ENCODE measurements around the gene CORO1C.

The CORO1C gene

DNA sequence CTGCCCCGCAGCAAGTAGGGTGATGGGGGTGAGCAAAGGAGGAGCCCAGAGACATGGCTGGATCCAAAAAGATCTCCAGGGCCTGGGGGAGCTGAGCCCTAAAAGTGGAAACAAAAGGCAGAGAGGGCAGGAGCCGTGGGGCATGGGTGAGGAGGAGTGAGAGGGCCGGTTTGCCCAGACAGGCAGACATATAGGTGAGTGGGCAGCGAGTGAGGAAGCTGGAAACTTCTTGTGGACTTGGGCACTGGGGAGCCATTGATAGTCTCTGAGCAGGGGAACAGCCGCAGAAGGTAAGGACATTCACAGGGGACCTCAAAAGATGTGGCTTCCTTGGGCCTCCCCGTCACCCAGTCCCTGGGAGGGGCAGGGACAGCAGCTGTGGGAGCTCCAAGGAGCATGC lies 116.7 kb downstream of the CORO1C start:
- in situ Hi-C loops (cut with MboI; ENCODE audit: low sequenced_read_pairs, unreplicated experiment), result loop anchor here (5.0 kb wide), 1 partner anchor 47 kb away; no protein-coding TSS in a partner anchor
- TF ChIP-seq, protein P1, sequence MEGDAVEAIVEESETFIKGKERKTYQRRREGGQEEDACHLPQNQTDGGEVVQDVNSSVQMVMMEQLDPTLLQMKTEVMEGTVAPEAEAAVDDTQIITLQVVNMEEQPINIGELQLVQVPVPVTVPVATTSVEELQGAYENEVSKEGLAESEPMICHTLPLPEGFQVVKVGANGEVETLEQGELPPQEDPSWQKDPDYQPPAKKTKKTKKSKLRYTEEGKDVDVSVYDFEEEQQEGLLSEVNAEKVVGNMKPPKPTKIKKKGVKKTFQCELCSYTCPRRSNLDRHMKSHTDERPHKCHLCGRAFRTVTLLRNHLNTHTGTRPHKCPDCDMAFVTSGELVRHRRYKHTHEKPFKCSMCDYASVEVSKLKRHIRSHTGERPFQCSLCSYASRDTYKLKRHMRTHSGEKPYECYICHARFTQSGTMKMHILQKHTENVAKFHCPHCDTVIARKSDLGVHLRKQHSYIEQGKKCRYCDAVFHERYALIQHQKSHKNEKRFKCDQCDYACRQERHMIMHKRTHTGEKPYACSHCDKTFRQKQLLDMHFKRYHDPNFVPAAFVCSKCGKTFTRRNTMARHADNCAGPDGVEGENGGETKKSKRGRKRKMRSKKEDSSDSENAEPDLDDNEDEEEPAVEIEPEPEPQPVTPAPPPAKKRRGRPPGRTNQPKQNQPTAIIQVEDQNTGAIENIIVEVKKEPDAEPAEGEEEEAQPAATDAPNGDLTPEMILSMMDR (IDR thresholded peaks at IDR 0.05; ENCODE audit: borderline replicate concordance, control extremely low read depth, extremely low read depth, insufficient read depth, missing control alignments), result no peak

DNA sequence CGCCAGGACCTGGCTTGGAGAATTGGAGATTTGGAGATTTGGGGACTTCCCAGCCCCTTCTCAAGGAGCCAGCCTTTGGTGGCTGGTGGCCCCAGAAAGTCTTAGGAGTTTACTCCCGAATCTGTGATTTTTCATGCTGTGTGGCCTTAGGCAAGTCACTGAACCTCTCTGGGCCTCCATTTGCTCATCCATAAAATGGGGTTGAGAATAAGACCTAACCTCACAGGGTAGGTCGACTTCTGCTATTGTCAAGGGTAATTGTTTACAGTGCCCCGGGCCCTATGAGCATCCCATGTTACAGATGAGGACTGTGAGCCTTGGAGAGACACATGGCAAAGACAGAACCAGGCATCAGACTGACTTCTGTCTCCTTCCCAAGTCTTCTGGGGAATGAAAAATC lies 117.3 kb downstream of the CORO1C start:
- in situ Hi-C loops (cut with MboI; ENCODE audit: low sequenced_read_pairs, unreplicated experiment), result no loop called here
- DNase-seq (ENCODE audit: low spot score), result no peak
- TF ChIP-seq, protein P1 (IDR thresholded peaks at IDR 0.05; ENCODE audit: borderline replicate concordance, control extremely low read depth, extremely low read depth, insufficient read depth, missing control alignments), result no peak

More for the DNA sequence above, 116.7 kb downstream of the CORO1C start:
- DNase-seq (ENCODE audit: low spot score), result no peak

DNA sequence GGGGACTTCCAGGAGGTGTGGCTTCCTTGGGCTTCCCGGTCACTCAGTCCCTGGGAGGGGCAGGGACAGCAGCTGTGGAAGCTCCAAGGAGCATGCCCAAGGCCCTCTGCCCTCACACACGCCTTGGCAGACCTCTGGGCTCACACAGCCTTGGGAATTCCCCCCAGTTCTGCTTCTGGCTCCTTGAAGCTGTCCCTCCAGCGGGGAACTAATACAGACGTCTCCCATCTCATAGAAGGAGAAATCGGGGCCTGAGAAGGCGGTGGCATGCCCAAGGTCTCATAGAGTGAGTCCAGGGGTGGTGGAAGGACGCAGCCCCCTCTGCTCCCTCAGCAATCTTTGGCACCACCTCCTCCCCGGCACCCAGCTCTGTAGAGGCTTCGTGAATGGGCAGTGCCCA lies 117.8 kb downstream of the CORO1C start:
- TF ChIP-seq, protein P1 (IDR thresholded peaks at IDR 0.05; ENCODE audit: borderline replicate concordance, control extremely low read depth, extremely low read depth, insufficient read depth, missing control alignments), result no peak
- in situ Hi-C loops (cut with MboI; ENCODE audit: low sequenced_read_pairs, unreplicated experiment), result no loop called here
- DNase-seq (ENCODE audit: low spot score), result no peak

DNA sequence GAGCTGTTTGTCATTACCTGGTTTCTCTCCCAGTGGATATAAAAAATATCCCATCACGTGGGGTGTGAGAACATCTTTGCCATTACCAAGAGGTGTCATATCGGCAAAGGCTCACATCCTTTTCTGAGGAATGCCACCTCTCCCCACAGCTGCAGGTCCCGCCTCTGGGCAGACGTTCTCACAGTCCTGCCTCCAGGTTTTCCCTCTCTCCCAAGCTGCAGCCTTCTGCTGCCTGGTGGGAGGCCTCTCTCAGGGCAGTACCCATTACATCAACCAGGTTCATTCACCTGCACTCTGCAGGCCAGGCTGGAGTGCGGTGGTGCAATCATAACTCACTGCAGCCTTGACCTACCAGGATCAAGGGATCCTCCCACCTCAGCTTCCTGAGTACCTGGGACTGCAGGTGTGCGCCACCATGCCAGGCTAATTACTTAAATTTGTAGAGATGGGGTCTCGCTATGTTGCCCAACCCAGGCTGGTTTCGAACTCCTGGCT lies 118.5 kb downstream of the CORO1C start:
- TF ChIP-seq, protein P1 (IDR thresholded peaks at IDR 0.05; ENCODE audit: borderline replicate concordance, control extremely low read depth, extremely low read depth, insufficient read depth, missing control alignments), result no peak
- DNase-seq (ENCODE audit: low spot score), result no peak
- in situ Hi-C loops (cut with MboI; ENCODE audit: low sequenced_read_pairs, unreplicated experiment), result no loop called here

DNA sequence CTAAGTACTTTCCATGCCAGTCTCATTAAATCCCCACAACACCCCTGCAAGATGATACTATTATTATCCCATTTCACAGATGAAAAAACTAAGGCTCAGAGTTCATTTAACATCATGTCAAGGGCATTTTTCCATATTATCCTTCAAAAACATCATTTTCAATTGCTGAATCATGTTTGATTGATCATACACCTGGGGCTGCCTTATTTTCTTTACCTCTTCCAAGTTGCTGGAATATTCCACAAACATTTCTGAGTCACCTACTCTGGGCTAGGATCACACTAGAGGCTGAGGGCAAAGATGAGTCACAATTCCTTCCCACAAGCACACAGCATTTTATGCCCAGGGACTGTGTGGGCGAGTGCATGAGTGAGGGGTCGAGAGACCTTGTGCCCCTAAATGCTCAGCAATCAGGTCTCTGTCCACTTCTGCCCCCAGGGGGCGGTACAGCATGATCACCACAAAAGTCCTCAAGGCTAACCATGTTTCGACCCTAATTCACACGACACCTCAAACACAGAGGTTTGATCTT lies 119.4 kb downstream of the CORO1C start:
- in situ Hi-C loops (cut with MboI; ENCODE audit: low sequenced_read_pairs, unreplicated experiment), result no loop called here
- DNase-seq (ENCODE audit: low spot score), result no peak
- TF ChIP-seq, protein P1 (IDR thresholded peaks at IDR 0.05; ENCODE audit: borderline replicate concordance, control extremely low read depth, extremely low read depth, insufficient read depth, missing control alignments), result peak; percentile 6

DNA sequence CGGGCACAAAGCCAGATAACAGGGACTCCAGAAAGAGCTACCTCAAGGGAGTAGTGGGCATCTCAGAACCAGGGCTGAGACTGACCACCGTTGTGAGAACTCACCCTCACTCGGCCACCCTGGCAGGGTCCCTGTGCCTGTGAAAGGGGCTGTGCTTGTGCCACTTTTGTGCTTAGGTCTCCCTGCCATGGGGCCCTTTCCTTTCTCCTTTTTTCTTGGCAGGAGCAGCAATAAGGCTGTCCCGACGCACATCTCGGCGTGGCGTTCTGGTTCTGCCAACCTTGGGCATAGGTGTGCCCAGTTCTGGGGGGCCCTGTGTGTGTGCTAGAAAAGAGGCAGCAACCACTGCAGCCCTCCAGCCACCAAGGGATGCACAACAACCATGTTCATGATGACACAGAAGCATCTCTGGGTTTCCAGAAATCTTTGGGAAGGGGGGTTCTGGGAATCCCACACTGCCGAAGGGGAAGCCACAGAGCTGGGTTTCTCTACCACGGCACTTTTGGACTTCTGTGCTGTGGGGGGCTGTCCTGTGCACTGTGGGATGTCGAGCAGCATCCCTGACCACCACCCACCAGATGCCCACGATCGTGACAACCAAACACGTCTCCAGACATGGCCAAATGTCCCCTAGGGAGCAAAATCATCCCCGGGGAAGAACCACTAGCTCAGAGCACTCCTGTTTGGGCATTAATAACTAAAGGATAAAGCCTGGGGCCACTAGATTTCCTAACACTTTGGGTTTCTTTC lies 120.3 kb downstream of the CORO1C start:
- in situ Hi-C loops (cut with MboI; ENCODE audit: low sequenced_read_pairs, unreplicated experiment), result no loop called here
- DNase-seq (ENCODE audit: low spot score), result no peak
- TF ChIP-seq, protein P1 (IDR thresholded peaks at IDR 0.05; ENCODE audit: borderline replicate concordance, control extremely low read depth, extremely low read depth, insufficient read depth, missing control alignments), result no peak

Data from GM13976 (cell line).